H9 (cell line): Measurements from ENCODE around the gene GPRC5D. TPM values are rescaled to one million over a fixed set of nuclear protein-coding genes. Genes with fewer than 3 reads are reported as not detected.

Experiments
- DNase-seq: peaks from one replicate; pipeline ENCODE4 v3.0.0-alpha.2; 2017
- H2AFZ ChIP-seq: one replicate; pipeline ENCODE4 v1.6.1; 2013; ENCODE audit warnings: mild to moderate bottlenecking, low read length, control low read depth, moderate library complexity
- H2AK5ac ChIP-seq: 2 replicates; pipeline ENCODE4 v1.6.1; 2013; ENCODE audit warnings: low read length, control low read depth, mixed read lengths; ENCODE audit not compliant: insufficient read length
- H2BK120ac ChIP-seq: one replicate; pipeline ENCODE4 v1.6.1; 2013; ENCODE audit warnings: low read depth, mild to moderate bottlenecking, low read length, control low read depth, inconsistent platforms; ENCODE audit not compliant: poor library complexity, severe bottlenecking
- H2BK12ac ChIP-seq: 2 replicates; pipeline ENCODE4 v1.6.1; 2013; ENCODE audit warnings: low read length, control low read depth, mixed read lengths, low read depth; ENCODE audit not compliant: insufficient read length
- H2BK15ac ChIP-seq: 2 replicates; pipeline ENCODE4 v1.6.1; 2013; ENCODE audit warnings: low read depth, low read length, control low read depth
- H2BK20ac ChIP-seq: one replicate; pipeline ENCODE4 v1.6.1; 2013; ENCODE audit warnings: low read depth, mild to moderate bottlenecking, low read length, control low read depth, inconsistent platforms; ENCODE audit not compliant: poor library complexity, severe bottlenecking
- H2BK5ac ChIP-seq: 2 replicates; pipeline ENCODE4 v1.6.1; 2013; ENCODE audit warnings: low read length, control low read depth, mixed read lengths; ENCODE audit not compliant: insufficient read length
- H3K14ac ChIP-seq: 2 replicates; pipeline ENCODE4 v1.6.1; 2013; ENCODE audit warnings: low read length, control low read depth; ENCODE audit not compliant: insufficient read depth
- H3K18ac ChIP-seq: 2 replicates; pipeline ENCODE4 v1.6.1; 2013; ENCODE audit warnings: low read depth, mild to moderate bottlenecking, mixed read lengths, low read length, control low read depth; ENCODE audit not compliant: insufficient read length
- H3K23ac ChIP-seq: 2 replicates; pipeline ENCODE4 v1.6.1; 2013; ENCODE audit warnings: low read length, control low read depth, mixed read lengths, low read depth; ENCODE audit not compliant: insufficient read length
- H3K23me2 ChIP-seq: 2 replicates; pipeline ENCODE4 v1.6.1; 2013; ENCODE audit warnings: low read depth, mild to moderate bottlenecking, mixed read lengths, low read length, control low read depth; ENCODE audit not compliant: insufficient read length, poor library complexity, severe bottlenecking
- H3K27ac ChIP-seq: 2 replicates; pipeline ENCODE4 v1.5.1; 2013; ENCODE audit warnings: low read length, control low read depth, mixed read lengths, low read depth; ENCODE audit not compliant: insufficient read length
- H3K27me3 ChIP-seq: 2 replicates; pipeline ENCODE4 v1.6.1; 2013; ENCODE audit warnings: low read length, control low read depth, inconsistent platforms; ENCODE audit not compliant: insufficient read depth
- H3K4ac ChIP-seq: 2 replicates; pipeline ENCODE4 v1.6.1; 2013; ENCODE audit warnings: low read depth, mild to moderate bottlenecking, control low read depth, inconsistent platforms, low read length, moderate library complexity
- H3K4me1 ChIP-seq: 2 replicates; pipeline ENCODE4 v1.6.1; 2013; ENCODE audit warnings: low read length, control low read depth, inconsistent platforms; ENCODE audit not compliant: insufficient read depth
- H3K4me2 ChIP-seq: 2 replicates; pipeline ENCODE4 v1.6.1; 2013; ENCODE audit warnings: low read length, control low read depth, mixed read lengths; ENCODE audit not compliant: insufficient read length, insufficient read depth
- H3K56ac ChIP-seq: 2 replicates; pipeline ENCODE4 v1.6.1; 2013; ENCODE audit warnings: low read depth, mild to moderate bottlenecking, mixed read lengths, low read length, control low read depth; ENCODE audit not compliant: insufficient read length
- H3K79me1 ChIP-seq: 2 replicates; pipeline ENCODE4 v1.6.1; 2013; ENCODE audit warnings: low read depth, mild to moderate bottlenecking, moderate library complexity, low read length, control low read depth, inconsistent platforms; ENCODE audit not compliant: insufficient read depth, poor library complexity, severe bottlenecking
- H3K79me2 ChIP-seq: 2 replicates; pipeline ENCODE4 v1.6.1; 2013; ENCODE audit warnings: low read length, control low read depth, inconsistent platforms; ENCODE audit not compliant: insufficient read depth
- H3K9ac ChIP-seq: 2 replicates; pipeline ENCODE4 v1.6.1; 2013; ENCODE audit warnings: low read length, control low read depth, mixed read lengths; ENCODE audit not compliant: insufficient read length; ENCODE audit errors: extremely low read depth
- H3K9me3 ChIP-seq: one replicate; pipeline ENCODE4 v1.6.1; 2013; ENCODE audit warnings: low read depth, low read length, inconsistent platforms; ENCODE audit not compliant: control insufficient read depth
- H3T11ph ChIP-seq: one replicate; pipeline ENCODE4 v1.6.1; 2013; ENCODE audit warnings: mild to moderate bottlenecking, low read length, control low read depth, inconsistent platforms
- H4K20me1 ChIP-seq: one replicate; pipeline ENCODE4 v1.6.1; 2013; ENCODE audit not compliant: control insufficient read depth, insufficient read length, insufficient read depth
- H4K5ac ChIP-seq: 2 replicates; pipeline ENCODE4 v1.6.1; 2013; ENCODE audit warnings: low read depth, mild to moderate bottlenecking, mixed read lengths, low read length, control low read depth; ENCODE audit not compliant: insufficient read length
- H4K8ac ChIP-seq: replicated peaks from 2 replicates; pipeline ENCODE4 v1.6.1; 2013; ENCODE audit warnings: low read length, control low read depth, mixed read lengths, low read depth; ENCODE audit not compliant: insufficient read length
- H4K91ac ChIP-seq: 2 replicates; pipeline ENCODE4 v1.6.1; 2013; ENCODE audit warnings: low read depth, mild to moderate bottlenecking, moderate library complexity, mixed read lengths, low read length, control low read depth; ENCODE audit not compliant: insufficient read length
- H3K27ac Mint-ChIP-seq, 3 experiments: 2 replicates in 2 of 3; 3 replicates in 1 of 3; pipeline ENCODE4 v1.8.0; 2020 to 2021; ENCODE audit warnings: mixed read lengths in 3 of 3, mild to moderate bottlenecking in 1 of 3, moderate library complexity in 1 of 3
- H3K27me3 Mint-ChIP-seq: 2 replicates; pipeline ENCODE4 v1.8.0; 2021; ENCODE audit warnings: low read depth, mild to moderate bottlenecking, moderate library complexity, mixed read lengths
- H3K36me3 Mint-ChIP-seq, 3 experiments: 2 replicates in 2 of 3; 3 replicates in 1 of 3; pipeline ENCODE4 v1.8.0; 2020 to 2021; ENCODE audit warnings: low read depth in 3 of 3, mixed read lengths in 3 of 3; ENCODE audit not compliant: insufficient read depth in 1 of 3
- H3K4me1 Mint-ChIP-seq, 2 experiments: 2 replicates each; pipeline ENCODE4 v1.8.0; 2020; ENCODE audit warnings: mixed read lengths in 2 of 2
- H3K4me3 Mint-ChIP-seq, 2 experiments: 2 replicates in 1 of 2; 3 replicates in 1 of 2; pipeline ENCODE4 v1.8.0; 2020 to 2021; ENCODE audit warnings: mild to moderate bottlenecking in 2 of 2, mixed read lengths in 2 of 2, moderate library complexity in 1 of 2
- H3K9me3 Mint-ChIP-seq, 2 experiments: 2 replicates in 1 of 2; 3 replicates in 1 of 2; pipeline ENCODE4 v1.8.0; 2020; ENCODE audit warnings: mild to moderate bottlenecking in 2 of 2, mixed read lengths in 2 of 2, moderate library complexity in 1 of 2
- CTCF ChIP-seq: fragments of 200-600 bp; sonication (generic); conservative IDR thresholded peaks from 3 replicates; pipeline ENCODE4 v1.8.0; 2021; ENCODE audit warnings: antibody characterized with exemption, mild to moderate bottlenecking
- WGBS: extraction: QIAGEN DNeasy Blood & Tissue Kit; methylation state at CpG from one replicate; pipeline ENCODE4 v1.1.7; 2013; ENCODE audit warnings: missing lambda C conversion rate, low lambda C conversion rate, mixed read lengths; ENCODE audit not compliant: insufficient read length; ENCODE audit errors: extremely low coverage; 5-methylcytosine and 5-hydroxymethylcytosine counted together
- total RNA-seq: library from RNA; stranded (reverse); gene quantifications from 2 replicates; pipeline ENCODE4 v1.2.1, GENCODE V29; 2021

GPRC5D gene
- total RNA-seq, 1 experiment from 2014 or later, result not detected

GRCh38 chr12:12979731-12980259 lies 27.8 kb upstream of the GPRC5D start:
- WGBS, result no CpG with 5 or more reads among the region's 4 CpGs
- H3K18ac ChIP-seq, result peak overlapping the region; percentile 74
- no peak overlapping the region for H2BK5ac ChIP-seq
- H4K20me1 ChIP-seq, result no peaks in the 10 kb centered on the region
- no peak overlapping the region for H2BK15ac ChIP-seq
- no peak overlapping the region for H2AFZ ChIP-seq
- no peak overlapping the region for H4K91ac ChIP-seq
- no peak overlapping the region for H2AK5ac ChIP-seq
- H3K9ac ChIP-seq, result no peak overlapping the region
- no peak for TF ChIP-seq CTCF
- H3K4ac ChIP-seq, result no peak overlapping the region; the same call in 1 of the 2 replicates
- Mint-ChIP-seq H3K36me3 (peaks cover 11 to 17% (median 12%) of the 10 kb centered on the region in 3 experiments; a peak in 6 of 7 replicates), H3K9me3 (no peaks in the 10 kb centered on the region), H3K27me3 (no peaks in the 10 kb centered on the region), H3K4me1 (peaks cover 0 to 7% of the 10 kb centered on the region in 2 experiments; a peak in 2 of 4 replicates), H3K27ac (no peak overlapping the region), H3K4me3 (no peak overlapping the region)
- H3K27ac ChIP-seq, result no peak overlapping the region
- no peak overlapping the region for H4K8ac ChIP-seq
- H4K5ac ChIP-seq, result no peak overlapping the region
- no peaks in the 10 kb centered on the region for H3K23me2 ChIP-seq
- H3K4me1 ChIP-seq, result no peaks in the 10 kb centered on the region
- no peaks in the 10 kb centered on the region for H3K79me1 ChIP-seq
- no peaks in the 10 kb centered on the region for H3K27me3 ChIP-seq
- no peak for DNase-seq
- H3K56ac ChIP-seq, result no peak overlapping the region
- no peaks in the 10 kb centered on the region for H3K79me2 ChIP-seq
- no peak overlapping the region for H2BK20ac ChIP-seq
- no peak overlapping the region for H3K23ac ChIP-seq
- H3K4me2 ChIP-seq, result no peak overlapping the region
- peak overlapping the region; percentile 69 for H3K14ac ChIP-seq
- H2BK12ac ChIP-seq, result no peak overlapping the region
- H2BK120ac ChIP-seq, result peak overlapping the region; percentile 73
- H3K9me3 ChIP-seq, result no peaks in the 10 kb centered on the region
- no peak overlapping the region for H3T11ph ChIP-seq
